CD14-positive monocyte (primary cell): Measurements from ENCODE around the gene ADPRS. TPM values are rescaled to one million over a fixed set of nuclear protein-coding genes. Genes with fewer than 3 reads are reported as not detected.

Experiments
- DNase-seq, 3 donors: peaks; one replicate each; pipeline ENCODE4 v3.0.0-alpha.2; 2011 to 2022
- H2AFZ ChIP-seq: 2 replicates; pipeline ENCODE4 v1.6.0; 2012; ENCODE audit warnings: mild to moderate bottlenecking, low read depth, low read length, inconsistent platforms; ENCODE audit not compliant: insufficient read depth, poor library complexity, severe bottlenecking
- H3K27ac ChIP-seq, 2 donors: 1 replicate in 1 of 2; 2 replicates in 1 of 2; pipeline ENCODE4 v1.5.1; 2012 to 2013; ENCODE audit warnings: low read length in 2 of 2, control low read depth in 1 of 2, inconsistent platforms in 1 of 2, low read depth in 1 of 2, mild to moderate bottlenecking in 1 of 2
- H3K27me3 ChIP-seq, 2 donors: one replicate each; pipeline versions ENCODE4 v1.6.0 to v1.6.1; 2011 to 2013; ENCODE audit warnings: low read length in 2 of 2; ENCODE audit not compliant: control insufficient read depth in 2 of 2, insufficient read depth in 2 of 2
- H3K36me3 ChIP-seq, 2 donors: replicated peaks in 1 of 2; 1 replicate in 1 of 2; 2 replicates in 1 of 2; pipeline versions ENCODE4 v1.5.1 to v1.6.1; 2012 to 2013; ENCODE audit warnings: low read length in 2 of 2, control low read depth in 1 of 2, inconsistent platforms in 1 of 2, mild to moderate bottlenecking in 1 of 2; ENCODE audit not compliant: insufficient read depth in 2 of 2, control insufficient read depth in 1 of 2
- H3K4me1 ChIP-seq, 2 donors: 1 replicate in 1 of 2; 2 replicates in 1 of 2; pipeline versions ENCODE4 v1.5.1 to v1.6.1; 2012 to 2013; ENCODE audit warnings: low read length in 2 of 2, control low read depth in 1 of 2, inconsistent platforms in 1 of 2, mild to moderate bottlenecking in 1 of 2, moderate library complexity in 1 of 2; ENCODE audit not compliant: insufficient read depth in 2 of 2, control insufficient read depth in 1 of 2
- H3K4me2 ChIP-seq: replicated peaks from 2 replicates; pipeline ENCODE3; 2012; ENCODE audit warnings: low read length, moderate library complexity, mild to moderate bottlenecking; ENCODE audit not compliant: poor library complexity, severe bottlenecking; ENCODE audit errors: extremely low read depth
- H3K4me3 ChIP-seq, 3 experiments: fragments of 200-600 bp in 1 of 3; sonication (generic) in 1 of 3; replicated peaks in 1 of 3; 1 replicate in 2 of 3; 2 replicates in 1 of 3; pipeline ENCODE4 v1.5.1; 2011 to 2013; ENCODE audit warnings: low read length in 3 of 3, mild to moderate bottlenecking in 3 of 3, control low read depth in 2 of 3, low read depth in 2 of 3, inconsistent platforms in 1 of 3, moderate library complexity in 1 of 3
- H3K79me2 ChIP-seq: 2 replicates; pipeline ENCODE4 v1.6.0; 2012; ENCODE audit warnings: mild to moderate bottlenecking, control low read depth, inconsistent platforms, low read length, moderate library complexity; ENCODE audit not compliant: insufficient read depth
- H3K9ac ChIP-seq: 2 replicates; pipeline ENCODE4 v1.6.0; 2017; ENCODE audit warnings: low read length, mild to moderate bottlenecking; ENCODE audit not compliant: insufficient read depth, poor library complexity, severe bottlenecking
- H3K9me3 ChIP-seq, 2 donors: replicated peaks in 1 of 2; 1 replicate in 1 of 2; 2 replicates in 1 of 2; pipeline versions ENCODE4 v1.5.1 to v1.6.1; 2012 to 2013; ENCODE audit warnings: low read length in 2 of 2, control low read depth in 1 of 2; ENCODE audit not compliant: control insufficient read depth in 1 of 2, insufficient read depth in 1 of 2
- H4K20me1 ChIP-seq: 2 replicates; pipeline ENCODE4 v1.6.0; 2012; ENCODE audit warnings: mild to moderate bottlenecking, low read length, control low read depth, moderate library complexity; ENCODE audit not compliant: insufficient read depth
- H3K27ac Mint-ChIP-seq, 7 donors: one replicate each; pipeline ENCODE4 v1.8.0; 2020; ENCODE audit warnings: mild to moderate bottlenecking in 7 of 7, mixed read lengths in 7 of 7, moderate library complexity in 6 of 7, inconsistent platforms in 2 of 7
- H3K27me3 Mint-ChIP-seq, 3 donors: one replicate each; pipeline ENCODE4 v1.8.0; 2021 to 2022; ENCODE audit warnings: low read depth in 3 of 3, mild to moderate bottlenecking in 3 of 3, mixed read lengths in 3 of 3, moderate library complexity in 3 of 3, inconsistent platforms in 1 of 3
- H3K36me3 Mint-ChIP-seq, 2 donors: one replicate each; pipeline ENCODE4 v1.8.0; 2020; ENCODE audit warnings: mixed read lengths in 2 of 2, inconsistent platforms in 1 of 2, mild to moderate bottlenecking in 1 of 2
- H3K4me1 Mint-ChIP-seq: one replicate; pipeline ENCODE4 v1.8.0; 2020; ENCODE audit warnings: mild to moderate bottlenecking, mixed read lengths
- H3K4me3 Mint-ChIP-seq, 2 donors: one replicate each; pipeline ENCODE4 v1.8.0; 2020; ENCODE audit warnings: mild to moderate bottlenecking in 2 of 2, mixed read lengths in 2 of 2, moderate library complexity in 1 of 2
- H3K9me3 Mint-ChIP-seq, 7 donors: one replicate each; pipeline ENCODE4 v1.8.0; 2020 to 2022; ENCODE audit warnings: mixed read lengths in 7 of 7, mild to moderate bottlenecking in 6 of 7, moderate library complexity in 6 of 7, inconsistent platforms in 2 of 7
- WGBS: methylation state at CpG from one replicate; pipeline ENCODE4 v1.1.5; 2013; ENCODE audit warnings: missing lambda C conversion rate; ENCODE audit not compliant: insufficient coverage; 5-methylcytosine and 5-hydroxymethylcytosine counted together
- intact Hi-C, 2 donors: fragments of 100-400 bp; cut with micrococcal nuclease; formaldehyde crosslinking; loops; one replicate each; pipeline versions ENCODE4 v1.15.0 to v1.15.1; 2023
- polyA plus RNA-seq, 3 donors: library from polyadenylated mRNA; depleted of rRNA in 1 of 3; unstranded in 2 of 3; stranded (reverse) in 1 of 3; fragments of 300-500 nt in 2 of 3; fragments of >200 nt in 1 of 3; fragmentation: Illumina TruSeq in 2 of 3; gene quantifications; 1 replicate in 2 of 3; 2 replicates in 1 of 3; pipeline ENCODE4 v1.2.3, GENCODE V29; 2012 to 2021
- TF ChIP-seq, protein P1 (sequence below): fragments of 200-600 bp; IDR thresholded peaks from one replicate; pipeline ENCODE4 v1.8.0; 2022; ENCODE audit warnings: antibody characterized with exemption, mild to moderate bottlenecking

The ADPRS gene
- polyA plus RNA-seq, 3 donors: 13.4 to 30.6 (median 21.9) TPM

GRCh38 chr1:36091141-36091540, 2.4 kb downstream of the ADPRS start:
- Histone ChIP-seq H3K36me3 (peaks cover 40 to 46% of the 10 kb centered on the region in 2 donors), H3K79me2 (peaks cover 45% of the 10 kb centered on the region), H3K27ac (no peak overlapping the region), H3K4me3 (no peak overlapping the region), H3K9me3 (no peaks in the 10 kb centered on the region), H4K20me1 (peaks cover 21% of the 10 kb centered on the region), H2AFZ (no peak overlapping the region), H3K27me3 (no peaks in the 10 kb centered on the region), H3K4me1 (peaks cover 50 to 52% of the 10 kb centered on the region in 2 donors), H3K9ac (no peak overlapping the region), H3K4me2 (no peak overlapping the region)
- H3K4me1 Mint-ChIP-seq: peaks cover 42% of the 10 kb centered on the region
- peaks cover 0 to 2% (median 0%) of the 10 kb centered on the region in 7 donors for H3K9me3 Mint-ChIP-seq
- H3K4me3 Mint-ChIP-seq: no peak overlapping the region
- no peak for DNase-seq
- TF ChIP-seq, protein P1, sequence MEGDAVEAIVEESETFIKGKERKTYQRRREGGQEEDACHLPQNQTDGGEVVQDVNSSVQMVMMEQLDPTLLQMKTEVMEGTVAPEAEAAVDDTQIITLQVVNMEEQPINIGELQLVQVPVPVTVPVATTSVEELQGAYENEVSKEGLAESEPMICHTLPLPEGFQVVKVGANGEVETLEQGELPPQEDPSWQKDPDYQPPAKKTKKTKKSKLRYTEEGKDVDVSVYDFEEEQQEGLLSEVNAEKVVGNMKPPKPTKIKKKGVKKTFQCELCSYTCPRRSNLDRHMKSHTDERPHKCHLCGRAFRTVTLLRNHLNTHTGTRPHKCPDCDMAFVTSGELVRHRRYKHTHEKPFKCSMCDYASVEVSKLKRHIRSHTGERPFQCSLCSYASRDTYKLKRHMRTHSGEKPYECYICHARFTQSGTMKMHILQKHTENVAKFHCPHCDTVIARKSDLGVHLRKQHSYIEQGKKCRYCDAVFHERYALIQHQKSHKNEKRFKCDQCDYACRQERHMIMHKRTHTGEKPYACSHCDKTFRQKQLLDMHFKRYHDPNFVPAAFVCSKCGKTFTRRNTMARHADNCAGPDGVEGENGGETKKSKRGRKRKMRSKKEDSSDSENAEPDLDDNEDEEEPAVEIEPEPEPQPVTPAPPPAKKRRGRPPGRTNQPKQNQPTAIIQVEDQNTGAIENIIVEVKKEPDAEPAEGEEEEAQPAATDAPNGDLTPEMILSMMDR: no peak
- 100% methylated on average over 3 of the region's 4 CpGs for WGBS
- H3K36me3 Mint-ChIP-seq: peaks cover 35 to 44% of the 10 kb centered on the region in 2 donors
- peaks cover 0 to 2% (median 0%) of the 10 kb centered on the region in 3 donors for H3K27me3 Mint-ChIP-seq
- intact Hi-C loops: no loop called here
- H3K27ac Mint-ChIP-seq: no peak overlapping the region

- intact Hi-C loops: no loop called here
- Histone ChIP-seq H3K27ac (no peak overlapping the region), H3K4me1 (peaks cover 54 to 58% of the 10 kb centered on the region in 2 donors), H3K4me2 (no peak overlapping the region), H3K27me3 (no peaks in the 10 kb centered on the region), H3K36me3 (peaks cover 40 to 52% of the 10 kb centered on the region in 2 donors), H3K4me3 (no peak overlapping the region), H2AFZ (no peak overlapping the region), H4K20me1 (peaks cover 21% of the 10 kb centered on the region), H3K79me2 (peaks cover 45% of the 10 kb centered on the region), H3K9me3 (no peaks in the 10 kb centered on the region), H3K9ac (no peak overlapping the region)
- Mint-ChIP-seq H3K9me3 (peaks cover 0 to 2% (median 0%) of the 10 kb centered on the region in 7 donors), H3K4me3 (peak overlapping the region in 1 of 2 donors; percentile 12), H3K27ac (peak overlapping the region in 2 of 7 donors; percentile 55 to 59), H3K36me3 (peaks cover 40 to 49% of the 10 kb centered on the region in 2 donors), H3K27me3 (peaks cover 0 to 2% (median 0%) of the 10 kb centered on the region in 3 donors), H3K4me1 (peaks cover 48% of the 10 kb centered on the region)
- WGBS: 99% methylated on average over 7 of the region's 13 CpGs
- no peak for DNase-seq
- TF ChIP-seq, protein P1: no peak
Observed at GRCh38 chr1:36091698-36092097, 3.0 kb downstream of the ADPRS start.
